ENCODE measurements around the gene UGT3A2.

GRCh38 chr5:36079200-36079781 lies 12.6 kb upstream of the UGT3A2 start:
- TF ChIP-seq CTCF (IDR thresholded peaks at IDR 0.05): peak in 1 of 4 experiments; percentile 36
- no peak for TF ChIP-seq POLR2AphosphoS5 (IDR thresholded peaks at IDR 0.05)
- no peak for TF ChIP-seq POLR2A (IDR thresholded peaks at IDR 0.05)
- no peak for TF ChIP-seq EP300 (IDR thresholded peaks at IDR 0.05)

Data from sigmoid colon (tissue), 4 donors.